Sigmoid colon (tissue), 4 donors: ENCODE results near the gene SCYGR4.

Experiments
- CTCF ChIP-seq, 4 experiments: fragments of 450-650 bp in 3 of 4; fragments of 200-600 bp in 1 of 4; IDR thresholded peaks; one replicate each; pipeline ENCODE4 v1.5.1; 2016 to 2019; ENCODE audit warnings: antibody characterized with exemption in 4 of 4, mild to moderate bottlenecking in 3 of 4, moderate library complexity in 2 of 4
- EP300 ChIP-seq, 4 donors: sonication (generic); formaldehyde crosslinking; IDR thresholded peaks; one replicate each; pipeline ENCODE4 v1.6.1; 2017; ENCODE audit warnings: antibody characterized with exemption in 4 of 4
- POLR2A ChIP-seq, 2 donors: fragments of 450-650 bp; IDR thresholded peaks; one replicate each; pipeline ENCODE4 v1.6.1; 2016; ENCODE audit warnings: antibody characterized with exemption in 2 of 2, mild to moderate bottlenecking in 2 of 2, moderate library complexity in 2 of 2
- POLR2AphosphoS5 ChIP-seq, 4 donors: sonication (generic); formaldehyde crosslinking; IDR thresholded peaks; one replicate each; pipeline ENCODE4 v1.6.1; 2017; ENCODE audit warnings: antibody characterized with exemption in 4 of 4

GRCh38 chr2:227606476-227606875 lies 10.8 kb upstream of the SCYGR4 start:
- no peak for TF ChIP-seq CTCF (IDR thresholded peaks at IDR 0.05)
- TF ChIP-seq POLR2A (IDR thresholded peaks at IDR 0.05), result no peak
- no peak for TF ChIP-seq POLR2AphosphoS5 (IDR thresholded peaks at IDR 0.05)
- TF ChIP-seq EP300 (IDR thresholded peaks at IDR 0.05), result no peak
